NCI-H2227 treated with DMSO at 0.1 percent for 48 hours (cell line): ENCODE data around the gene DDI2.
"Not testable (repeated sequence)": the region's sequence is repeated elsewhere in the genome, so short reads cannot be mapped to it uniquely, and the experiment has no call there.

Source experiments
- DNase-seq: peaks from one replicate; lab custom pipeline; 2025; lab: John Stamatoyannopoulos, UW

DDI2 gene

DNA sequence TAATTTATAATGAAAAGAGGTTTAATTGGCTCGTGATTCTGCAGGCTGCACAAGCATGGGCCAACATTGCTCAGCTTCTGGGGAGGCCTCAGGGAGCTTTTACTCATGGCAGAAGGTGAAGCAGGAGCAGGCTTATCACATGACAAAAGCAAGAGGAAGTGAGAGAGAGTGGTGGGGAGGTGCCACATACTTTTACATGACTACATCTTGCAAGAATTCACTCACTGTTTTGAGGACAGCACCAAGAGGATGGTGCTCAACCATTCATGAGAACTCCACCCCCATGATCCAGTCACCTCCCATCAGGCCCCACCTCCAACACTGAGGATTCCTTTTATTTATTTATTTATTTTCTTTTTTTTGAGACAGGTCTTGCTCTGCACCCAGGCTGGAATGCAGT is 61.3 kb downstream of the DDI2 start:
- no peak for DNase-seq

- DNase-seq = no peak
Observed at GRCh38 chr1:15680131-15680530, 62.9 kb downstream of the DDI2 start.

GRCh38 chr1:15680561-15681348 is 63.5 kb downstream of the DDI2 start:
- DNase-seq = no peak

GRCh38 chr1:15681349-15682292 is 64.4 kb downstream of the DDI2 start:
- DNase-seq = no peak

- DNase-seq = no peak
Observed at GRCh38 chr1:15682936-15683341, 65.7 kb downstream of the DDI2 start.

DNA sequence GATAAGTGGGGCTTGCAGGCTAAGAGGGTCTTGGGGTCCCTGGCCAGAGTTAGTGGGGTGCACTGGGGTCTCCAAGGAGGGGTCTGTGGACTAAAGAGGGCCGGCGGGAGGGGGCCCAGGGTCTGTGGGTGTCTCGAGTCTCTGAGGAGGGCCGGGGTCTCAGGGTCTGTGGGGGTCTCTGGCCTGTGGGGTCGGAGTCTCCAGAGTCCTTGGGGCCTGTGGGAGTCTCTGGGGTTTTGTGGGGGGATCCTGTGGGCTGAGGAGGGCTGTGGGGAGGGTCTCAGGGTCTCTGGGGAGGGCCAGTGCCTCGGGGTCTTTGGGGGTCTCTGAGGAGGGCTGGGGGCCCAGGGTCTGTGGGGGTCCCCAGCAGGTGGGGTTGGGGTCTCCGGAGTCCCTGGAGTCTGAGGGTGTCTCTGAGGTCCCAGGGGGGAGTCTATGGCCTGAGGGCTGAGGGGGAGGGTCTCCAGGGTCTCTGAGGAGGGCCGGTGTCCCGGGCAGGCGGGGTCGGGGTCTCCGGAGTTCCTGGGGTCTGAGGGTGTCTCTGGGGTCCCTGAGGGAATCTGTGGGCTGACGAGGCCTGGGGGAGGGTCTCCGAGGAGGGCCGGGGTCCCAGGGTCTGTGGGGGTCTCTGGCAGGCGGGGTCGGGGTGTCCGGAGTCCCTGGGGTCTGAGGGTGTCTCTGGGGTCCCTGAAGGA is 66.2 kb downstream of the DDI2 start:
- no peak for DNase-seq

DNA sequence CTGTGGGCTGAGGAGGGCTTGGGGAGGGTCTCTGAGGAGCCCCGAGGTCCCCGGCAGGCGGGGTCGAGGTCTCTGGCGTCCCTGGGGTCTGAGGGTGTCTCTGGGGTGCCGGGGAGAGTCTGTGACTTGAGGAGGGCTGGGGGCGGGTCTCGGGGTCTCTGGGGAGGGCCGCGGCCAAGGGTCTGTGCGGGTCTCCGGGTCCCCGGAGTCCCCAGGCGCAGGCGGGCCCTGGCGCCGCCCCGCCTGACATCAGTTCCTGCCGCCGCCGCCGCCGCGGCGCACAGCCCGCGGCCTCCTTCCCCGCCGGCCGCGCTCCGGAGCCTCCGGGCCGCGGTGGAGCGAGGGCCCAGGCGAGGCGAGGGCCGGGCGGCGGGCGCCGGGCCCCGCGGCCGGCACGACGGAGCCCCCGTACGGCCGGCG is 66.8 kb downstream of the DDI2 start, which contains the start of gene PLEKHM2:
Gene PLEKHM2, plus strand, starts transcription at position 279 of the 420 bp plus-strand sequence. CDS start 239 bp downstream, outside the sequence.
- no peak for DNase-seq

DNA sequence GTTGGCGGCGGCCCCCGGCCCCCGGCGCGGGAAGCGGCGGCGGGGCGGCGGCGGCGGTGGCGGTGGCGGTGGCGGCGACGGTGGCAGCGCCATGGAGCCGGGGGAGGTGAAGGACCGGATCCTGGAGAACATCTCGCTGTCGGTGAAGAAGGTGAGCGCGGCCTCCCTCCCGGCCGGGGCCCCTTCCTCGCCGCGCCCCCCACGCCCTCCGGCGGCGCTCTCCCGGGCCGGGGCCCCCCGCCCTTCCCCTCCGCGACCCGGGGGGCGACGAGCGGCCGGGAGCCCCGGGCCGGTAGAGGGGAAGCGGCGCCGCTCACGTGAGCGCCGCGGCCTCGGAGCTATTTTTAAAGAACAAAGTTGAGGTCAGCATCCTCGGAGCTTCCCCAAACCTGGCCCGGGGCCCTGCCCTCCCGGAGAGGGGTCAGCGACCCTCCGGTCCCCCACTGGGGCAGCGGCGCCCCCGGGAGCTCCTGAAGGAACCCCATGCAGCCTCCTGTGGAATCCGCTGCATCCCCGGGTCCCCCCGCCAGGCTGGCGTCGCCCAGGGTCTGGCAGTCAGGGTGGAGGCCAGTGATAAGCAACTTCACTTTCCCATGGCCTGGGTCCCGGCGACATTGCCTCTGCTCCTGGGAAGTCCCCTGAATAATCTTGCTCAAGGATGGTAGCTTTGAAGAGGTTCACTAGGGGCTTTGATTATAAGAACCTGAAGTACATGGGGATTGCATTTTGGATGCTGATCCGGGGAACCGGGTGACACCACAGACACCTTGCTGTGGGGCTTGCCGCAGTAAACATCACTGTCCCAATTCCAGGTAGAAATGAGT is 67.4 kb downstream of the DDI2 start:
- DNase-seq = no peak

GRCh38 chr1:15685820-15686219 is 68.6 kb downstream of the DDI2 start:
- no peak for DNase-seq

DNA sequence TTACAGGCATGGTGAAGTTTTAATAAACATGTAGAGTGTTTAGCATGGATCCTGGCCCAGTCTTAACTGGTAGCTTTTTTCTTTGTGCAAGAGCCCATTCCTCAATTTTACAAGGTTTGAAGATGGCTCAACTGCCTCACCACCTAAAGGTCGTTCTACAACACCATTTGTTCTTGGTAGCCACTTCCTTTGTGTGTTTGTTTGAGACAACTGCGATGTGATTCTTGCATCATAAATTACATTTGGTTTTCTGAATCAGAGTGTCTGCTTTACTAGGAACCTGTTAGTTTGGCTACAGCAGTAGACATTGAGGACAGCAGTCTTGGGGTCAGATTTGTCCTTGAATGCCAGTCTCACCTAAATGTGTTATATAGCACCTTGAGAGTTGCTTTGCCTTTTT is 70.2 kb downstream of the DDI2 start:
- DNase-seq = no peak

GRCh38 chr1:15690317-15690716 is 73.1 kb downstream of the DDI2 start:
- DNase-seq = no peak

- DNase-seq = no peak
Observed at GRCh38 chr1:15691434-15692032, 74.3 kb downstream of the DDI2 start.

DNA sequence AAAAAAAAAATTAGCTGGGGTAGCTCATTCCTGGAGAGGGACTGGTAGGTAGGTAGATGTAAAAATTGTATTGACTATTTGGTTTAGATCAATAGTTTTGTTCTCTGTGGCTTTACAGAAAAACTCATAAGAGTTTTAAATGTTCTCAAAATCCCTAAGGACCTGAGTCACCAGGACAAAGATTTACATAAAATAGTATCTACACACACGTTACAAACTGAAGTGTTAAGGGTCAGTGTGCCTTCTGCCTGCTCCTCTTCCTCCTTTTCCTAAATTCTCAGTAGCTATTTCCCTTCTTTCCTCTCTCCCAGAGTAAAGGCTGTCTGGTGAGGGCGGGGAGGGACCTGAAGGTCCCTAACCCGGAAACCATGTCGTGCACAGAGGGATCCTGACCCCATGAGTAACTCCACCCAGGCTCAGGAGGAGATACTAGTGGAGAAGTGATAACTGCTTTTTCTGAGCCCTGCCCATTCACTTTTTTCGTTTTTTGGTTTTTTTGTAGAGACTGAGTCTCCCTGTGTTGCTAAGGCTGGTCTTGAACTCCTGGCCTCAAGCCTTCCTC is 74.9 kb downstream of the DDI2 start:
- no peak for DNase-seq

- DNase-seq = no peak
Observed at GRCh38 chr1:15693371-15693770, 76.1 kb downstream of the DDI2 start.

DNA sequence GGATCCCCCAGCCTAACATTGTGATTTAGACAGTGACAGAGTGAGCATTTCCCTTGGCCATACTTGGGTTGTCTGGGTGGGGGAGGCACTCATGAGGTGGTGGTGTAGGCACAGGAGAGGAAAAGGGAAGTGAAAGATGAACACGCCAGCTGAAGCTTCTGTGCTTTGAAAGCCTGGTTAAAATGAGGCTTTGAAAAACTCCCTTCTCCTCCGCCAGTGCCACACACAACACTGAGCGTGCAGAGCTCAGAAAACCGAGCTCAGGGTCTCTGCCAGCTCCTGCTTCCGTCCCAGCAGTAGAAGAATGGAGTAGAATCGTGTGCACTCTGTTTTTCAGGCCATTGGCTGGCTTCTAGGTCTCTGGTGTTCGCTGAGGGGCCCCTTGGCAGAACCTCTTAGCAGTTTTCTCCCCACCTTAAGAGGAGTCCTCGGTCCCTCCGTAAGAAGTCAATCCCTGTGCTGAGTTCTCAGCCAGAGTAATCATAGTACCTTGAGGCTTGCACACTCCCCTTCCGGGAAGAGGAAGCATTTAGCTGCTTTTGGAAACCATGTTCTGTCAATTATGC is 79.8 kb downstream of the DDI2 start:
- no peak for DNase-seq

DNA sequence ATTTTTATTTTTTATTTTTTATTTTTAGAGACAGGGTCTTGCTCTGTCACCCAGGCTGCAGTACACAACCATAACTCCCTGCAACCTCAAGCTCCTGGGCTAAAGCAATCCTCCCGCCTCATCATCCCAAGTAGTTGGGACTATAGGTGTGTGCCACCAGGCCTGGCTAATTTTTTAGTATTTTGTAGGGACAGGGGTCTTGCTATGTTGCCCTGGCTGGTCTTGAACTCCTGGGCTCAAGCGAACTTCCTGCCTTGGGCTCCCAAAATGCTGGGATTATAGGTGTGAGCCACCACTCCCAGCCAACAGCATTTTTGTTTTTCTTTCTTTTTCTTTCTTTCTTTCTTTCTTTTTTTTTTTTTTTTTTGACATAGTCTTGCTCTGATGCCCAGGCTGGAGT is 80.9 kb downstream of the DDI2 start:
- no peak for DNase-seq

GRCh38 chr1:15699321-15699720 is 82.1 kb downstream of the DDI2 start:
- not testable (repeated sequence) for DNase-seq

- DNase-seq = no peak
Observed at GRCh38 chr1:15700508-15700907, 83.2 kb downstream of the DDI2 start.

DNA sequence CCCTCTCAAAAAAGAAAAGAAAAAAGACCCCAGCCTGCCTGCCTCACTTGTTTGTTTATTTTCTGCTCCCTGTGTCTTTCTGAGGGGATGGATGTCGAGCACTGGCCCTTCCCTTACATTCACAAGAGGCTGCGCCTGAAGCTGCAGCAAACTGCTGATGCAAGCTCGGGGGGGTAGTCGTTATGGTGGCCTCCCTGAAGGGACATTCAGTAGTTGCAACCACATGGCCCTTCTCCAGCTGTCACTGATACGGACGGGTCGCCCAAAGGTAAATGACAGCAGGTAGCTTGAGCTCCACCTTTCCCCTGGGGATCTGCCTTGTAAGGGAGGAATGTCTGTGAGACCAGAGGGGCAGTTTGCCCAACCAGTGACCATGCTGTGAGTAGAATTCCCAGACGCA is 84.5 kb downstream of the DDI2 start:
- DNase-seq = no peak
